Thyroid gland (tissue), 4 donors: ENCODE data around the gene MYO10. TPM values are rescaled to one million over a fixed set of nuclear protein-coding genes. Genes with fewer than 3 reads are reported as not detected.

ENCODE experiments used
- DNase-seq, 2 donors: peaks; one replicate each; pipeline ENCODE4 v3.0.0-alpha.2; 2019
- H3K27ac ChIP-seq, 3 donors: fragments of 200-600 bp; sonication (generic); 1 replicate in 2 of 3; 2 replicates in 1 of 3; pipeline ENCODE4 v1.5.1; 2016 to 2019; ENCODE audit warnings: mild to moderate bottlenecking in 1 of 3, moderate library complexity in 1 of 3
- H3K27me3 ChIP-seq: fragments of 200-600 bp; sonication (generic); one replicate; pipeline ENCODE4 v1.5.1; 2019
- H3K36me3 ChIP-seq, 2 donors: fragments of 200-600 bp; sonication (generic); one replicate each; pipeline ENCODE4 v1.5.1; 2016 to 2019
- H3K4me1 ChIP-seq, 2 donors: fragments of 200-600 bp; sonication (generic); one replicate each; pipeline ENCODE4 v1.5.1; 2017 to 2019
- H3K4me3 ChIP-seq, 3 donors: fragments of 200-600 bp; sonication (generic); replicated peaks in 1 of 3; 1 replicate in 2 of 3; 2 replicates in 1 of 3; pipeline ENCODE4 v1.5.1; 2016; ENCODE audit warnings: mild to moderate bottlenecking in 1 of 3
- H3K9me3 ChIP-seq: fragments of 200-600 bp; sonication (generic); one replicate; pipeline ENCODE4 v1.5.1; 2017
- CTCF ChIP-seq, 6 experiments: fragments of 200-600 bp in 3 of 6; fragments of 450-650 bp in 3 of 6; sonication (generic) in 3 of 6; IDR thresholded peaks; one replicate each; pipeline ENCODE4 v1.5.1; 2016 to 2019; ENCODE audit warnings: antibody characterized with exemption in 6 of 6, mild to moderate bottlenecking in 2 of 6, inconsistent platforms in 1 of 6, moderate library complexity in 1 of 6
- POLR2A ChIP-seq, 2 donors: fragments of 450-650 bp; IDR thresholded peaks; one replicate each; pipeline ENCODE4 v1.6.1; 2017; ENCODE audit warnings: antibody characterized with exemption in 2 of 2, mild to moderate bottlenecking in 2 of 2, moderate library complexity in 1 of 2
- WGBS, 2 donors: methylation state at CpG; one replicate each; pipeline ENCODE4 v1.1.5; 2017; 5-methylcytosine and 5-hydroxymethylcytosine counted together
- intact Hi-C: fragments of 100-400 bp; cut with DNase I; formaldehyde crosslinking; loops from one replicate; pipeline ENCODE4 v1.15.1; 2023
- total RNA-seq, 4 donors: library from RNA; depleted of rRNA; stranded (reverse); fragments of >200 nt; gene quantifications; one replicate each; pipeline ENCODE4 v1.2.3, GENCODE V29; 2016

The MYO10 gene
- total RNA-seq, 4 donors from 2014 or later, result 49.2 to 89.6 (median 71.0) TPM

GRCh38 chr5:16755641-16756040, 180.4 kb downstream of the MYO10 start:
- Histone ChIP-seq H3K4me1 (no peaks in the 10 kb centered on the region), H3K36me3 (peaks cover 6 to 22% of the 10 kb centered on the region in 2 donors), H3K9me3 (no peaks in the 10 kb centered on the region), H3K27ac (no peak overlapping the region), H3K27me3 (no peaks in the 10 kb centered on the region), H3K4me3 (no peak overlapping the region)
- TF ChIP-seq POLR2A (IDR thresholded peaks at IDR 0.05) (no peak), CTCF (IDR thresholded peaks at IDR 0.05) (no peak)
- intact Hi-C loops, result no loop called here
- 94 to 97% methylated on average over 2 of the region's 2 CpGs for WGBS, 2 donors
- no peak for DNase-seq

- no peak for DNase-seq
- H3K27me3 ChIP-seq, result no peaks in the 10 kb centered on the region
- H3K4me3 ChIP-seq, result no peak overlapping the region
- peaks cover 6 to 20% of the 10 kb centered on the region in 2 donors for H3K36me3 ChIP-seq
- H3K9me3 ChIP-seq, result no peaks in the 10 kb centered on the region
- H3K4me1 ChIP-seq, result no peaks in the 10 kb centered on the region
- intact Hi-C loops, result no loop called here
- 84 to 86% methylated on average over 3 of the region's 3 CpGs for WGBS, 2 donors
- H3K27ac ChIP-seq, result no peak overlapping the region
- TF ChIP-seq POLR2A (IDR thresholded peaks at IDR 0.05) (no peak), CTCF (IDR thresholded peaks at IDR 0.05) (no peak)
Observed at GRCh38 chr5:16754601-16755000, 181.5 kb downstream of the MYO10 start.

- Histone ChIP-seq H3K36me3 (peaks cover 6 to 15% of the 10 kb centered on the region in 2 donors), H3K27me3 (no peaks in the 10 kb centered on the region), H3K4me1 (no peaks in the 10 kb centered on the region), H3K9me3 (no peaks in the 10 kb centered on the region), H3K27ac (no peak overlapping the region), H3K4me3 (no peak overlapping the region)
- TF ChIP-seq POLR2A (IDR thresholded peaks at IDR 0.05) (no peak), CTCF (IDR thresholded peaks at IDR 0.05) (no peak)
- WGBS, 2 donors, result 63 to 70% methylated on average over 3 of the region's 3 CpGs
- intact Hi-C loops, result no loop called here
- no peak for DNase-seq
Observed at GRCh38 chr5:16754086-16754485, 182.0 kb downstream of the MYO10 start.

- Histone ChIP-seq H3K4me3 (no peak overlapping the region), H3K36me3 (no peaks in the 10 kb centered on the region), H3K27me3 (no peaks in the 10 kb centered on the region), H3K27ac (no peak overlapping the region), H3K9me3 (no peaks in the 10 kb centered on the region), H3K4me1 (no peaks in the 10 kb centered on the region)
- DNase-seq, result no peak
- WGBS, 2 donors, result 82 to 88% methylated on average over 7 of the region's 7 CpGs
- intact Hi-C loops, result no loop called here
- TF ChIP-seq POLR2A (IDR thresholded peaks at IDR 0.05) (no peak), CTCF (IDR thresholded peaks at IDR 0.05) (no peak)
Observed at GRCh38 chr5:16750445-16750844, 185.6 kb downstream of the MYO10 start.

- H3K4me3 ChIP-seq, result no peak overlapping the region
- intact Hi-C loops, result no loop called here
- no peaks in the 10 kb centered on the region for H3K36me3 ChIP-seq
- H3K4me1 ChIP-seq, result no peaks in the 10 kb centered on the region
- WGBS, 2 donors, result 85 to 87% methylated on average over 4 of the region's 4 CpGs
- H3K9me3 ChIP-seq, result no peaks in the 10 kb centered on the region
- H3K27me3 ChIP-seq, result no peaks in the 10 kb centered on the region
- DNase-seq, result no peak
- TF ChIP-seq CTCF (IDR thresholded peaks at IDR 0.05) (no peak), POLR2A (IDR thresholded peaks at IDR 0.05) (no peak)
- no peak overlapping the region for H3K27ac ChIP-seq
Observed at GRCh38 chr5:16749626-16750025, 186.5 kb downstream of the MYO10 start.
